HG03060 (cell line): Measurements from ENCODE around the gene CFDP1.
A peak's percentile ranks its signal among the peaks of the same experiment; 100 is the strongest.

ENCODE experiments used
- ATAC-seq: cut with Tn5 transposase; IDR thresholded peaks from one replicate; pipeline ENCODE4 v1.9.1; 2021; ENCODE audit warnings: low read depth, moderate number of reproducible peaks; ENCODE audit not compliant: unreplicated experiment

CFDP1 gene

GRCh38 chr16:75256696-75257343 lies 176.5 kb downstream of the CFDP1 start:
- ATAC-seq: no peak

GRCh38 chr16:75256059-75256571 lies 177.2 kb downstream of the CFDP1 start:
- ATAC-seq: no peak

- ATAC-seq: no peak
Observed at GRCh38 chr16:75254359-75254837, 178.9 kb downstream of the CFDP1 start.

GRCh38 chr16:75252946-75253911 lies 180.1 kb downstream of the CFDP1 start:
- no peak for ATAC-seq

- ATAC-seq: no peak
Observed at GRCh38 chr16:75252049-75252864, 181.0 kb downstream of the CFDP1 start.

- ATAC-seq: no peak
Observed at GRCh38 chr16:75251280-75252048, 181.8 kb downstream of the CFDP1 start, which contains the start of gene BCAR1. BCAR1 (minus strand) TSS chr16:75251624; CDS start chr16:75251482, 142 bp downstream.

GRCh38 chr16:75250809-75251279 lies 182.5 kb downstream of the CFDP1 start:
- no peak for ATAC-seq

GRCh38 chr16:75250089-75250808 lies 183.1 kb downstream of the CFDP1 start:
- no peak for ATAC-seq

GRCh38 chr16:75249441-75249840 lies 183.9 kb downstream of the CFDP1 start:
- no peak for ATAC-seq

- ATAC-seq: no peak
Observed at GRCh38 chr16:75248536-75249380, 184.5 kb downstream of the CFDP1 start.

- ATAC-seq: no peak
Observed at GRCh38 chr16:75248142-75248535, 185.2 kb downstream of the CFDP1 start.

GRCh38 chr16:75247249-75247648 lies 186.1 kb downstream of the CFDP1 start:
- ATAC-seq: no peak

- ATAC-seq: no peak
Observed at GRCh38 chr16:75246504-75247205, 186.6 kb downstream of the CFDP1 start.

GRCh38 chr16:75244844-75245758 lies 188.2 kb downstream of the CFDP1 start:
- peak; percentile 44 for ATAC-seq

GRCh38 chr16:75244225-75244809 lies 189.0 kb downstream of the CFDP1 start:
- no peak for ATAC-seq
